Heart left ventricle (tissue), 13 donors: Measurements from ENCODE around the gene LRMDA.

Experiments
- CTCF ChIP-seq, 12 donors: fragments of 200-600 bp; sonication (generic) in 4 of 12; IDR thresholded peaks; one replicate each; pipeline versions ENCODE4 v1.5.0 to v1.8.0; 2018 to 2022; ENCODE audit warnings: antibody characterized with exemption in 12 of 12, mild to moderate bottlenecking in 5 of 12
- POLR2A ChIP-seq, 2 donors: fragments of 450-650 bp; IDR thresholded peaks; one replicate each; pipeline ENCODE4 v1.6.1; 2017; ENCODE audit warnings: antibody characterized with exemption in 2 of 2, mild to moderate bottlenecking in 2 of 2, moderate library complexity in 2 of 2
- donor health status: ischemic (EF 13 %, LVEDD 7.1; RV severe dilation, severe dysfunction).
- donor health status: DM: no; HTN: yes; CAD: no.
- donor health status: DM: no; HTN: no; CAD: no.
- donor health status: ischemic (EF 25% LVEDD 6.9; RV normal size, moderate dysfunction).
- donor health status: ischemic (EF 25% LVEDD 5.7; RV mildly dilated, moderate dysfunction).
- donor health status: ischemic (EF 35%, LVEDD 5.7; RV mildly dilated, moderate dysfunction).
- donor health status: nonischemic (EF 11% LVEDD 7.7; RV severe dilation, severe dysfunction).
- donor health status: DM: yes; HTN: yes; CAD: no.
- donor health status: PGD.
- donor health status: ischemic (EF 29% LVEDD 5.4; RV normal size, mild dysfunction).
- donor health status: nonischemic (EF 23%, LVEDD 6.1; RV moderate dilation, normal function).

GRCh38 chr10:75978213-75978612 is 546.8 kb downstream of the LRMDA start:
- TF ChIP-seq POLR2A (IDR thresholded peaks at IDR 0.05) (no peak), CTCF (IDR thresholded peaks at IDR 0.05) (no peak)
